HG02973 (cell line): ENCODE data around the gene RPSA.
A peak's percentile ranks its signal among the peaks of the same experiment; 100 is the strongest.
"Not testable (repeated sequence)": the region's sequence is repeated elsewhere in the genome, so short reads cannot be mapped to it uniquely, and the experiment has no call there.

ENCODE experiments used
- ATAC-seq: cut with Tn5 transposase; IDR thresholded peaks from one replicate; pipeline ENCODE4 v1.9.1; 2021; ENCODE audit warnings: moderate library complexity; ENCODE audit not compliant: unreplicated experiment

Gene RPSA

DNA sequence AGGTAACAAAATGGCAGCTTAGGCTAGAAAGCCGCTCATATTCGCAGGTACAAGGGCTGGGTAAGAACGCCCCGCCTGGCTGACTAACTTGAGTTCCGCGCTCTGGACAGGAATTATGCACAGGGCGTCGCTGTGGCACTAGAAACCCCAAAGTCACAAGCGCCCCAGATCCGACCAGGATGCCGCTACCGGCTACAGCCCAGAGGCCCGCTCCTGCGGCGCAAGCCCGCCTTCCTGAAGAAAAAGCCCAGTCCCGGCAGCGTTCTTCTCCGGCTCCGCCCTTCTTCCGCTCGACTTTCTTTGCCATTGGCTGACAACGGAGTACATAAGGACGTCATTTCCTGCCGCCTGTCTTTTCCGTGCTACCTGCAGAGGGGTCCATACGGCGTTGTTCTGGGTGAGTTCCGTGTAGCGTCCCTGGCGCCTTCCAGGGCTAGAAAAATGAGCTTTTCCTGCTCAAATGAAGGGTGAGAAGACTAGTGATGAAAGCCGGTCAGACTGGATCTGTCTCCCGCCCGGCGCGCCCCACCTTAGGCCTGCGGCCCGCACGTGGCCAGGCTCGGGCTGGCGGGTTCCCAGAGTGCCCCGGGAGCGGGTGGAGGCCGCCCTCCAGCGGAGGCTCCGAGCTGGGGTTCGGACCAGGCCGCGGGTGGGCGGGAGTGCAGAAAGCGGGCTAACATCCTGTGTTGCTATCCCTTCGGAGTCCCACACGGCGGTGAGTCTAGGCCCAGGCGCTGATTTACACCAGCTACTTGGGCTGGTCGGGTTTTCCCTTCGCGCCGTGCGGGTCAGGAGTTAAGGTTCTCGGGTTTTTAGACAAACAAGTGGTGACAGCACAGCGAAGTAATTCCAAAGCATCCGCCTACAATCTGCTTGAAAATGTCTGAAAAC is at the start of gene RPSA:
Gene RPSA (plus strand): TSS at position 353 of the 891 bp plus-strand sequence. CDS start 934 bp downstream, outside the sequence.
- peak; percentile 88 for ATAC-seq

GRCh38 chr3:39358333-39358732 is 48.2 kb upstream of the RPSA start:
- no peak for ATAC-seq

DNA sequence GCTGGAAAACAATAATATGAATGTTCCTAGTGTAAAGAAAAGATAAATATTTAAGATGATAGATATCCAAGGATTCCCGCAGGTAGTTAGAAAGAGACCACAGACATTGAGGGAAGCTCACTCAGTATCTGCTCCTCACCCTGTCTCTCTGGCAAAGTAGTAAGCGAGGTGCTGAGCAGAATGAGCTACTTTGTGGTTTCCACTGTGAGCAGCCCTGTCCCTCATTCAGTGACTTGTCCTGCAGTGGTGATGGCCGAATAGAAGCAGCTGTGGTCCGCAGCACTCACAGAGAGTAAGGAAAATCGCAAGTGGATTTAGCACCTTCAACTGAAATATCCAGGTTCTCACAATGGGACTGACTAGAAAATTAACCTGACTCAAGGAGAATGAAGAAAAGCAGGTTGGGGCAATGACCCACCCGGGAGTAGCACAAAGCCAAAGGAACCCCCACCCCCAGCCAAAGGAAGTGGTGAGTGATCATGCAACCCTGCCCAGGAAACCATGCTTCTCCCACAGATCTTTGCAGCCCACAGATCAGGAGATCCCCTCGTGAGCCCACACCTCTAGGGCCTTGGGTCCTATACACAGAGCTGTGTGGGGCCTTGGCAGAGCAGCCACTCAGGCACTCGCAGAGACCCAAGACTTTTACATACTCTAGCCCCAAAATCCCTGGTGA is 45.1 kb upstream of the RPSA start:
- ATAC-seq = no peak

GRCh38 chr3:39362192-39362591 is 44.3 kb upstream of the RPSA start:
- ATAC-seq = no peak

- no peak for ATAC-seq
These were observed 43.7 kb upstream of the RPSA start for GRCh38 chr3:39362812-39363211.

DNA sequence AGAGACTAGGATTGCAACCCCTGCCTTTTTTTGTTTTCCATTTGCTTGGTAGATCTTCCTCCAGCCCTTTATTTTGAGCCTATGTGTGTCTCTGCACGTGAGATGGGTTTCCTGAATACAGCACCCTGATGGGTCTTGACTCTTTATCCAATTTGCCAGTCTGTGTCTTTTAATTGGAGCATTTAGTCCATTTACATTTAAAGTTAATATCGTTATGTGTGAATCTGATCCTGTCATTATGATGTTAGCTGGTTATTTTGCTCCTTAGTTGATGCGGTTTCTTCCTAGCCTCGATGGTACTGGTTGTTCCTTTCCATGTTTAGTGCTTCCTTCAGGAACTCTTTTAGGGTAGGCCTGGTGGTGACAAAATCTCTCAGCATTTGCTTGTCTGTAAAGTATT is 36.1 kb upstream of the RPSA start:
- ATAC-seq = not testable (repeated sequence)

GRCh38 chr3:39372833-39373232 is 33.7 kb upstream of the RPSA start:
- no peak for ATAC-seq

- no peak for ATAC-seq
These were observed 29.4 kb upstream of the RPSA start for GRCh38 chr3:39376959-39377634.

DNA sequence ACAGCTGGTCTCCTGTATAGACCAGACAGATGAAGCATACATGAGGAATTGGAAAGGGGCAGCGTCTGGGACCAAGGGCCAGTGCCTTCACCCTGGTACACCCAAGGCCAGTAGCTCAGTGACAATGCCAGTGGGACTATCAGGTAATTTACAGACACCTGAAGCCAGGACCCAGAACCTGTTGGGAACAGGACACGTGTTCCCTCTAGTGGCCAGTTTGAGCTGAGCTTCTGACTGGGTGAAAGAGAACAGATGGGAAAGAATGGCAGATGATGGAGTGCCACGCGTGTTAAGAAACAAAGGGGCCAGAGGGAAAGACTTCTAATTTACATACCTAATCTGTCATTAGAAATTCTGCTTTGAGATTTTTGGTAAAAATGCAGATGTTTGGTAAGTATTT is 28.4 kb upstream of the RPSA start:
- ATAC-seq = peak; percentile 68

- no peak for ATAC-seq
These were observed 27.4 kb upstream of the RPSA start for GRCh38 chr3:39378957-39379777.

DNA sequence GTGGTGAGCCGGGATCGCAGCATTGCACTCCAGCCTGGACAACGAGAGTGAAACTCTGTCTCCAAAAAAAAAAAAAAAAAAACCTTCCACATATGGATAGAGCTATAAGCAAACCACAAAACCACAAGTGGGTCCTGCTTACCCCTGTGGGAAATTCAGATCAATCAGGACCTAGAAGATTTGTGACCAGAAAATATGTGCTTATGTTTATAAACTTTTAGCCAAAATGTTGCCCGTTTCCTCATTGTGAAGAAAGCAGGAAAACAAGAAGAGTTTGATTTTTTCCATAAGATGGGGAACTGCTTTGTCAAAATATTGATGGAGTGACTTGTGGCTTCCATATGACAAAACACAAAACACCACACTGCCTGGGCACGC is 26.8 kb upstream of the RPSA start:
- ATAC-seq = no peak

GRCh38 chr3:39381432-39381831 is 25.1 kb upstream of the RPSA start:
- no peak for ATAC-seq

DNA sequence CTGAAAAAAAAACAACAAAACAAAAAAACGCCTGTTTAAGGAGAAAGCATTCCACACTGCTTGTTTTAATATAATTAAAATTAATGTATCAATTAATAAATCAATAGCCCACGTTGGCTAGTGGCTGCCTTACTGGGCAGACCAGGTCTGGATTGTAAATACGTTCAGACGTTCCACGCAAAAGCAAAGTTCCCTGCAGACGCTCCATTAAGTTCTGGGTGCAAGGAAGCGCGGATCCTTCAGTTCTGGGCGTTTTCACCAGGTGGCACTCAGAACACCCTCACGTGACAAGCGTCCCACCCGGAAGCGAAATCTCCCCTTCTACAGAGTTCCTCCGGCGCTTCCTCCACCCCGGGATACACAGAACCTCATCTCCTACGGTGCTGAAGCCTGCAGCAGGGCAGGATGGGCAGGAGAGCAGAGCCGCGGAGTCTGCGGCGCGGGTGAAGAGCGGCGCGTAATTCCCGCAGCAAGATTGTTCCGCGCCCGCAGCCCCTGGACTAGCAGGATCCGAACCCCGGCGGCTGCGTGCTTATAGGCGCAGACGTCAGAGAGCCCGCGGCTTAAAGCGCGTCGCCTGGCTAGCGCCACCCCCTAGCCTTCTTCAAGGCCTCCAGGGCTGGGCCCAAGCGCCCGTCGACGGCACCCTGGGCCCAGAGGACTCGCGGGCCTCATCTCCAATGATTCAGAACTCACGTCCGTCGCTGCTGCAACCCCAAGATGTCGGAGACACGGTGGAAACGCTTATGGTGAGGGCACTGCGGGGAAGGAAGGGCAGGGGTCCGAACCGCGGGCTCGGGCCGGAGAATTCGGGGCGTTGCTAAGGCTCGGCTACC is 23.3 kb upstream of the RPSA start, which contains the start of gene SLC25A38:
Gene SLC25A38 (plus strand): TSS at position 326 of the 836 bp plus-strand sequence. CDS start 355 bp downstream, at position 681.
- ATAC-seq = peak; percentile 62

GRCh38 chr3:39383881-39384664 is 22.4 kb upstream of the RPSA start:
- peak; percentile 77 for ATAC-seq

DNA sequence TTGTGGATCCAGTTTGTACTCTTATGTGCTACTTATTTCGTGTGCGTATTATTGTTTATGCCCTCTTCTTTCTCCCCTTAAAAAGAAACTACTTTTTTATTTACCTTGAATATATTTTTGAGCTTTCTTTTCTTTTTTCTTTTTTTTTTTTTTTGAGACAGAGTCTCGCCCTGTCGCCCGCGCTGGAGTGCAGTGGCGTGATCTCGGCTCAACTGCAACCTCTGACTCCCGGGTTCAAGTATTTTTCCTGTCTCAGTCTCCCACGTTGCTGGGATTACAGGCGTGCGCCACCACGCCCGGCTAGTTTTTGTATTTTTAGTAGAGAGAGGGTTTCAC is 21.9 kb upstream of the RPSA start:
- ATAC-seq = no peak

- no peak for ATAC-seq
These were observed 20.9 kb upstream of the RPSA start for GRCh38 chr3:39385456-39386090.

DNA sequence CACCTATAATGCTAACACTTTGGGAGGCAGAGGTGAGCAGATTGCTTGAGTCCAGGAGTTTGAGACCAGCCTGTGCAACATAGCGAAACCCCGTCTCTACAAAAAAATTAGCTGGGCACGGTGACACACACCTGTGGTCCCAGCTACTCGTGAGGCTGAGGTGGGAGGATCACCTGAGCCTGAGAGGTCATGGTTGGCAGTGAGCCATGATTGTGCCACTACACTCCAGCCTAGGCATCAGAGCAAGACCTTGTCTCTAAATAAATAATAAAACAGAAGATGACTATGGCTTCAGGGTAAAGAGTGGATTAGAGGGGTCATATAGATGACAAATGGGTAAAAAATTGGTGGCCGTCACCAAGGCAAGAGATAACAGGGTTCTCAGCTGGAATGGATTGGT is 20.2 kb upstream of the RPSA start:
- ATAC-seq = no peak

- no peak for ATAC-seq
These were observed 19.0 kb upstream of the RPSA start for GRCh38 chr3:39387411-39387975.
